Measurements from ENCODE around the gene PLAU. TPM values are rescaled to one million over a fixed set of nuclear protein-coding genes. Genes with fewer than 3 reads are reported as not detected.

Gene PLAU
- total and polyA plus RNA-seq, 9 of the 15 experiments (the other 6 are each of a cell fraction or from before 2014, with no cell fraction given), result 2.1 to 16.9 (median 3.3) TPM

GRCh38 chr10:73900064-73900463 lies 10.9 kb upstream of the PLAU start:
- Histone ChIP-seq H4K20me1 (replicated peaks; ENCODE audit: control insufficient read depth, insufficient read depth, low read length) (no peaks in the 10 kb centered on the region), H3K27me3 (ENCODE audit: control insufficient read depth in 2 of 2, insufficient read depth in 2 of 2, low read length in 2 of 2) (no peaks in the 10 kb centered on the region), H3K4me2 (ENCODE audit: insufficient read depth, low read length) (no peak overlapping the region), H3K4me3 (no peak overlapping the region), H3K79me2 (ENCODE audit: control insufficient read depth, insufficient read depth, low read length) (no peaks in the 10 kb centered on the region), H3K36me3 (ENCODE audit: control insufficient read depth, insufficient read depth, low read length) (no peaks in the 10 kb centered on the region), H3K4me1 (replicated peaks in 1 of 2; ENCODE audit: control insufficient read depth in 2 of 2, insufficient read depth in 2 of 2, low read length in 2 of 2) (no peaks in the 10 kb centered on the region; a peak in 2 of 5 replicates), H3K9me3 (replicated peaks; ENCODE audit: control insufficient read depth, insufficient read depth, low read depth, low read length) (no peaks in the 10 kb centered on the region), H2AFZ (ENCODE audit: low read depth, low read length) (no peak overlapping the region), H3K9me1 (ENCODE audit: control insufficient read depth, insufficient read depth, low read length) (no peaks in the 10 kb centered on the region), H3K27ac (ENCODE audit: extremely low read depth, low read depth, low read length) (no peak overlapping the region), H3K9ac (ENCODE audit: insufficient read depth in 1 of 2, low read depth in 2 of 2, low read length in 2 of 2) (no peak overlapping the region)
- CTCF ChIA-PET (ENCODE audit: low intra/inter-chr PET ratio), result no interaction called here
- WGBS (ENCODE audit: insufficient coverage, low coverage, missing lambda C conversion rate), result 63% methylated on average over 5 of the region's 5 CpGs
- ATAC-seq, result no peak
- intact Hi-C loops (cut with micrococcal nuclease) (no loop called here), in situ Hi-C loops (cut with MboI) (no loop called here)
- POLR2A ChIA-PET, result interaction anchor here (0.6 to 2.8 kb wide), 6 partner anchors 8 to 173 kb away, joined by 3 to 12 read pairs (median 6); partner anchors contain the start of gene CHCHD1
- BruUV-seq (replicated peaks), result no TSS peak
- FAIRE-seq, result peak; percentile 6
- no peak for DNase-seq (ENCODE audit: extremely low read depth in 1 of 4, low spot score in 3 of 4)
- TF ChIP-seq ILK (tag; IDR thresholded peaks at IDR 0.05; ENCODE audit: borderline replicate concordance, low read depth) (no peak), ZNF695 (CRISPR knock-in tag; IDR thresholded peaks at IDR 0.05) (no peak), KAT8 (IDR thresholded peaks at IDR 0.05; ENCODE audit: low read depth) (no peak), SPI1 (IDR thresholded peaks at IDR 0.05; ENCODE audit: borderline replicate concordance, low read depth, low read length) (0 out of 2 replicates have a peak, but pooled peaks have one; percentile 33), CHD7 (IDR thresholded peaks at IDR 0.05; ENCODE audit: low read depth, low read length) (no peak), ZNF780A (CRISPR knock-in tag; IDR thresholded peaks at IDR 0.05) (no peak), ZNF146 (CRISPR knock-in tag; IDR thresholded peaks at IDR 0.05; ENCODE audit: unreplicated experiment) (no peak), KDM1A (IDR thresholded peaks at IDR 0.05) (peak; percentile 64 to 81)

Data from K562 (cell line).